Transverse colon (tissue), 4 donors: ENCODE results near the gene PRKCA. TPM values are rescaled to one million over a fixed set of nuclear protein-coding genes. Genes with fewer than 3 reads are reported as not detected.

Experiments
- DNase-seq: peaks from one replicate; pipeline ENCODE4 v3.0.0-alpha.2; 2019
- H3K27ac ChIP-seq, 4 donors: fragments of 200-600 bp; sonication (generic); 2 replicates each; pipeline ENCODE4 v1.5.1; 2016 to 2018; ENCODE audit warnings: inconsistent platforms in 4 of 4
- H3K27me3 ChIP-seq: fragments of 200-600 bp; sonication (generic); 2 replicates; pipeline ENCODE4 v1.5.1; 2017; ENCODE audit warnings: inconsistent platforms
- H3K36me3 ChIP-seq, 4 donors: fragments of 200-600 bp; sonication (generic); 2 replicates each; pipeline ENCODE4 v1.5.1; 2017 to 2019; ENCODE audit warnings: inconsistent platforms in 4 of 4
- H3K4me1 ChIP-seq, 4 donors: fragments of 200-600 bp; sonication (generic); 2 replicates each; pipeline ENCODE4 v1.5.1; 2017 to 2020; ENCODE audit warnings: inconsistent platforms in 4 of 4
- H3K4me3 ChIP-seq, 4 donors: fragments of 200-600 bp; sonication (generic); 1 replicate in 1 of 4; 2 replicates in 3 of 4; pipeline versions ENCODE4 v1.5.1 to v1.6.1; 2017 to 2019; ENCODE audit warnings: inconsistent platforms in 4 of 4
- H3K9me3 ChIP-seq, 2 donors: fragments of 200-600 bp; sonication (generic); 2 replicates each; pipeline ENCODE4 v1.5.1; 2017 to 2019; ENCODE audit warnings: inconsistent platforms in 2 of 2
- CTCF ChIP-seq, 5 experiments: fragments of 200-600 bp in 3 of 5; fragments of 450-650 bp in 2 of 5; sonication (generic) in 3 of 5; IDR thresholded peaks; 1 replicate in 2 of 5; 2 replicates in 3 of 5; pipeline ENCODE4 v1.5.1; 2016 to 2017; ENCODE audit warnings: antibody characterized with exemption in 5 of 5, inconsistent platforms in 3 of 5, mild to moderate bottlenecking in 2 of 5, moderate library complexity in 1 of 5
- EP300 ChIP-seq: sonication (generic); formaldehyde crosslinking; IDR thresholded peaks from one replicate; pipeline ENCODE4 v1.6.1; 2017; ENCODE audit warnings: antibody characterized with exemption, low read depth
- POLR2A ChIP-seq: fragments of 450-650 bp; IDR thresholded peaks from one replicate; pipeline ENCODE4 v1.6.1; 2016; ENCODE audit warnings: antibody characterized with exemption, mild to moderate bottlenecking, moderate library complexity
- POLR2AphosphoS5 ChIP-seq, 3 donors: sonication (generic); formaldehyde crosslinking; IDR thresholded peaks; one replicate each; pipeline ENCODE4 v1.6.1; 2016; ENCODE audit warnings: antibody characterized with exemption in 3 of 3
- WGBS, 2 donors: methylation state at CpG; one replicate each; pipeline ENCODE4 v1.1.5; 2018; ENCODE audit warnings: low coverage in 1 of 2; 5-methylcytosine and 5-hydroxymethylcytosine counted together
- in situ Hi-C, 4 donors: fragments of 200-750 bp; cut with MboI; loops; one replicate each; pipeline versions ENCODE4 v1.15.0 to v1.15.1; 2017; ENCODE audit warnings: low sequenced_read_pairs in 3 of 4, low pct_ligation_motif_present in 1 of 4, low pct_unique_long_range_greater_than_20kb in 1 of 4
- intact Hi-C: fragments of 100-400 bp; cut with DNase I; formaldehyde crosslinking; loops from one replicate; pipeline ENCODE4 v1.15.1; 2023; ENCODE audit warnings: low total_unique reads
- total RNA-seq, 4 donors: library from RNA; depleted of rRNA; stranded (reverse); fragments of >200 nt; gene quantifications; one replicate each; pipeline ENCODE4 v1.1.0, GENCODE V29; 2016

The PRKCA gene
- total RNA-seq, 4 donors from 2014 or later: 16.1 to 49.7 (median 31.7) TPM

- Histone ChIP-seq H3K4me1 (no peaks in the 10 kb centered on the region), H3K36me3 (no peaks in the 10 kb centered on the region), H3K9me3 (no peaks in the 10 kb centered on the region), H3K27me3 (peaks cover 62% of the 10 kb centered on the region), H3K27ac (no peak overlapping the region), H3K4me3 (no peak overlapping the region)
- in situ Hi-C loops: no loop called here
- no peak for DNase-seq
- TF ChIP-seq CTCF (IDR thresholded peaks at IDR 0.05): no peak
- TF ChIP-seq POLR2AphosphoS5 (IDR thresholded peaks at IDR 0.05): no peak
- no peak for TF ChIP-seq EP300
- WGBS, 2 donors: 56% methylated on average over 16 of the region's 16 CpGs; no CpG with 5 or more reads in 1 of the 2 donors
- intact Hi-C loops: no loop called here
These were observed 533.1 kb downstream of the PRKCA start for GRCh38 chr17:66835476-66835875.

DNA sequence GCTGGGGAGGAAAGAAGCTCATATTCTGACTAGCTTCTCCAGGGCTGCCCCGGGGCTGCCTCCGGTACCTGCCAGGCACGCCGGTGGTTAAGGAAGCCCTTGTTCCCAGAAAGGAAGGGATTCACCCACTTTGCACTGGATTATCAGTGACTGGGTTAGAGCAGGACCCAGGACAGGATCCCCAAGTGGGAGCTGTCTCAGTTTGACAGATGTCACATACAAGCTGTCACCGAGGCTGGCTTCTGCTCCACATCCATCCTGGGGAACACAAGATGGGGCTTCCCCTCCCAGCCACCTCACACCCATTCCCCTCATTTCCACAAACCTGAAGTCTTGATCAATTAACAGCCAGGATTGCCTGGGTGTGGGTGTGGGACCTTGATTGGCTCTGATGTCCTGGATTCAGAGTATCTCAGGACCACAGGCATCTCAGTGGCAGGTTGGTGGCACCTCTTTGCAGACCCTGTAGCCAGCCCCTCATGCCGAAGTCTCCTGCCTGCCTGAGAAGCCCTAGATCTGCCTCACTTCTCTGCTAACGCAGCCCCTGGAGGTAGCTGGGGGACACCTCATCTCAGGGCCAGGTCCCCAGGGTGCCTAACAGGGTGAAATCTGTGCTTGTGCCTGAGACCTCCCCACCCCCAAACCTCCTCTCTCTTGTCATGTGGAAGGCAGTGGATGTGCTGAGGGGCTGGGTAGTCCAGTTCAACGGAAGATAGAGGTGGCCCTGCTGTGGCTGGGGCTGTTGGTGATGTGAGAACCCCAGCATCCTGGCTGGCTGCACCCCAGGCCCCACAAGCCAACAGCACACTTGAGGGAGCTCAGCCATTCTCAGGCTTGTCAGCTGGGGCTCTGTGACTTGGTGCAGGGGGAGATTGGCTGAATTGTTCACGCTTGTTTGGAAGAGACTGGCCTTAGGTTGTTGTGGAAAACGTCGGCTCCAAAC, 533.9 kb downstream of the PRKCA start:
- in situ Hi-C loops (no loop called here), intact Hi-C loops (no loop called here)
- Histone ChIP-seq H3K4me3 (no peak overlapping the region), H3K27me3 (peaks cover 64% of the 10 kb centered on the region), H3K4me1 (no peaks in the 10 kb centered on the region), H3K9me3 (no peaks in the 10 kb centered on the region), H3K36me3 (no peaks in the 10 kb centered on the region), H3K27ac (no peak overlapping the region)
- DNase-seq: no peak
- 80% methylated on average over 11 of the region's 11 CpGs; no CpG with 5 or more reads in 1 of the 2 donors for WGBS, 2 donors
- TF ChIP-seq CTCF (IDR thresholded peaks at IDR 0.05): no peak
- no peak for TF ChIP-seq POLR2AphosphoS5 (IDR thresholded peaks at IDR 0.05)
- TF ChIP-seq POLR2A: no peak
- TF ChIP-seq EP300: no peak

DNA sequence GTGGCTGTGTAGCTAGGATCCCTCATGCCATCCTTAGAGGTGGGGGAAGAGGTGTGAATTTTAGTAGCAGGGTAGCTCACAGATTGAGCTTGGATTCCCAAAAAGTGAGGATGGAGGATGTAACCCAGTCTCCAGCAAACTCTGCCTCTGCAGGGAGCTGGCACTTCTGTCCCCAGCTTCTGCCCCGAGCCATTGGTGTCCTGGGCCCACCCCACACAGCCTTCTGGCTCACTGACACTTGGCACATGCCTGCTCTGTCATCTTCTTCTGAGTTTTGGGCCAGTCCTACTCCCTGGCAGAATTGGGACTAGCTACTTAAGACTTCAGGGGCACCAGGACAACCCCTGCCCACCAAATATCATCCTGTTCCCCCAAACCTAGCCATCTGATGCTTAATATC, 534.8 kb downstream of the PRKCA start:
- intact Hi-C loops: no loop called here
- no peak for DNase-seq

More for the DNA sequence above, 534.8 kb downstream of the PRKCA start:
- peaks cover 56% of the 10 kb centered on the region for H3K27me3 ChIP-seq
- 80% methylated on average over 1 of the region's 1 CpG; no CpG with 5 or more reads in 1 of the 2 donors for WGBS, 2 donors
- TF ChIP-seq CTCF (IDR thresholded peaks at IDR 0.05) (no peak), EP300 (no peak), POLR2AphosphoS5 (IDR thresholded peaks at IDR 0.05) (no peak), POLR2A (no peak)
- H3K4me3 ChIP-seq: no peak overlapping the region
- no peaks in the 10 kb centered on the region for H3K9me3 ChIP-seq
- H3K36me3 ChIP-seq: no peaks in the 10 kb centered on the region
- H3K27ac ChIP-seq: no peak overlapping the region
- in situ Hi-C loops: no loop called here
- H3K4me1 ChIP-seq: no peaks in the 10 kb centered on the region
